GM12878 (cell line): ENCODE measurements around the gene LIG3. TPM values are rescaled to one million over a fixed set of nuclear protein-coding genes. Genes with fewer than 3 reads are reported as not detected.

Source experiments
- ATAC-seq: fragments of 200-7000 bp; cut with Tn5 transposase; 3 replicates; pipeline ENCODE4 v1.9.1; 2020; ENCODE audit warnings: mild to moderate bottlenecking, moderate library complexity
- BruUV-seq: library from RNA; stranded (reverse); fragments of 400-500 nt; replicated peaks from 2 replicates; lab custom pipeline; 2021; lab: Mats Ljungman, UMichigan
- CTCF ChIA-PET: fragments of 300-600 bp; sonication (Branson Sonifier 250); formaldehyde crosslinking; extraction: SDS; loops from one replicate; lab custom pipeline; 2021; ENCODE audit warnings: inconsistent platforms; lab: Yijun Ruan, JAX
- POLR2A ChIA-PET: fragments of 350-600 bp; formaldehyde crosslinking; extraction: SDS; loops from one replicate; lab custom pipeline; 2021; ENCODE audit warnings: inconsistent platforms; lab: Charles Lee
- RAD21 ChIA-PET: fragments of 300-600 bp; sonication (Branson Sonifier 250); formaldehyde crosslinking; loops from one replicate; lab custom pipeline; 2023; ENCODE audit warnings: antibody characterized with exemption; ENCODE audit not compliant: unreplicated experiment; lab: Charles Lee
- SMC1A ChIA-PET: fragments of 300-600 bp; sonication (Branson Sonifier 250); formaldehyde crosslinking; loops from one replicate; lab custom pipeline; 2023; ENCODE audit not compliant: unreplicated experiment, uncharacterized antibody; lab: Charles Lee
- DNase-seq: peaks from one replicate; pipeline ENCODE4 v3.0.0-alpha.2; 2011; ENCODE audit warnings: low read depth, low spot score
- FAIRE-seq: peaks from 3 replicates; lab custom pipeline; 2011; peaks lifted over from hg19 to GRCh38; lab: Jason Lieb, UNC
- H2AFZ ChIP-seq: 2 replicates; pipeline ENCODE4 v1.6.0; 2011; ENCODE audit warnings: low read depth, low read length, control low read depth; ENCODE audit not compliant: control insufficient read depth
- H3K27ac ChIP-seq: 2 replicates; pipeline ENCODE4 v1.5.1; 2011; ENCODE audit warnings: control low read depth; ENCODE audit not compliant: control insufficient read depth, insufficient read depth
- H3K27me3 ChIP-seq, 2 experiments: replicated peaks in 1 of 2; 2 replicates each; pipeline versions ENCODE4 v1.6.0 to v1.6.1; 2011; ENCODE audit warnings: low read length in 1 of 2; ENCODE audit not compliant: control insufficient read depth in 2 of 2, insufficient read depth in 2 of 2
- H3K36me3 ChIP-seq, 2 experiments: 2 replicates each; pipeline ENCODE4 v1.5.1; 2011; ENCODE audit warnings: low read length in 1 of 2; ENCODE audit not compliant: control insufficient read depth in 2 of 2, insufficient read depth in 2 of 2
- H3K4me1 ChIP-seq: 2 replicates; pipeline ENCODE4 v1.6.1; 2011; ENCODE audit warnings: mild to moderate bottlenecking, low read length, moderate library complexity, mixed read lengths; ENCODE audit not compliant: control insufficient read depth, insufficient read depth
- H3K4me2 ChIP-seq: 2 replicates; pipeline ENCODE4 v1.6.0; 2011; ENCODE audit warnings: control low read depth; ENCODE audit not compliant: control insufficient read depth, insufficient read depth
- H3K4me3 ChIP-seq: fragments of 200-600 bp; sonication (generic); 2 replicates; pipeline ENCODE4 v1.5.1; 2016
- H3K79me2 ChIP-seq: 2 replicates; pipeline ENCODE4 v1.6.0; 2011; ENCODE audit warnings: low read length; ENCODE audit not compliant: control insufficient read depth, insufficient read depth
- H3K9ac ChIP-seq: 2 replicates; pipeline ENCODE4 v1.8.0; 2011; ENCODE audit warnings: low read length, control low read depth, mixed read lengths; ENCODE audit not compliant: control insufficient read depth, insufficient read depth
- H3K9me3 ChIP-seq: replicated peaks from 3 replicates; pipeline ENCODE4 v1.5.1; 2011; ENCODE audit warnings: mild to moderate bottlenecking, low read length; ENCODE audit not compliant: control insufficient read depth, insufficient read depth
- H4K20me1 ChIP-seq: 2 replicates; pipeline ENCODE4 v1.6.0; 2011; ENCODE audit not compliant: control insufficient read depth, insufficient read depth
- E4F1 ChIP-seq: fragments of 450-650 bp; IDR thresholded peaks from 2 replicates; pipeline ENCODE4 v1.6.1; 2018; ENCODE audit warnings: borderline replicate concordance, mild to moderate bottlenecking; ENCODE audit not compliant: partially characterized antibody
- EP300 ChIP-seq, 2 experiments: fragments of 150-350 bp in 1 of 2; IDR thresholded peaks; 2 replicates each; pipeline ENCODE4 v1.6.1; 2011 to 2012; ENCODE audit warnings: low read depth in 2 of 2, low read length in 2 of 2, borderline replicate concordance in 1 of 2, improper control_type of control experiment in 1 of 2, inconsistent platforms in 1 of 2; ENCODE audit not compliant: control insufficient read depth in 1 of 2
- POLR2A ChIP-seq: IDR thresholded peaks from 2 replicates; pipeline ENCODE4 v1.6.1; 2011; ENCODE audit warnings: low read depth, mild to moderate bottlenecking, low read length
- RAD21 ChIP-seq: IDR thresholded peaks from 2 replicates; pipeline ENCODE4 v1.6.1; 2011; ENCODE audit warnings: mild to moderate bottlenecking, low read depth, low read length, moderate library complexity; ENCODE audit not compliant: insufficient read depth
- ZNF687 ChIP-seq: fragments of 450-650 bp; IDR thresholded peaks from 2 replicates; pipeline ENCODE4 v1.6.1; 2017; ENCODE audit warnings: mild to moderate bottlenecking, moderate library complexity
- WGBS: methylation state at CpG from one replicate; pipeline ENCODE4 v1.1.6; 2016; ENCODE audit warnings: low lambda C conversion rate; ENCODE audit not compliant: insufficient replicate concordance, insufficient coverage; ENCODE audit errors: missing lambda C conversion rate; 5-methylcytosine and 5-hydroxymethylcytosine counted together
- in situ Hi-C: fragments of 300-500 bp; cut with MboI; formaldehyde crosslinking; loops from 9 replicates; pipeline ENCODE4 v1.14.3; 2018; ENCODE audit warnings: mixed read lengths
- intact Hi-C: fragments of 100-400 bp; cut with micrococcal nuclease; formaldehyde crosslinking; loops from one replicate; pipeline ENCODE4 v1.14.2; 2022; ENCODE audit not compliant: unreplicated experiment
- polyA plus RNA-seq, 11 experiments: library from polyadenylated mRNA; depleted of rRNA in 4 of 11; unstranded in 6 of 11; stranded (reverse) in 5 of 11; fragments of >200 nt; fragmentation: Nextera tagmentation in 4 of 11; fragmentation: Illumina TruSeq in 1 of 11; extraction: Ambion mirVana in 4 of 11; extraction: Trizol in 1 of 11; gene quantifications; 1 replicate in 1 of 11; 2 replicates in 10 of 11; pipeline versions ENCODE4 v1.2.1 to v1.2.3, GENCODE V29; 2011 to 2016; ENCODE audit warnings: inconsistent platforms in 2 of 11, missing spikeins in 2 of 11, low read depth in 1 of 11
- total RNA-seq, 4 experiments: library from RNA; depleted of rRNA in 3 of 4; stranded (reverse); fragments of >200 nt in 3 of 4; fragmentation: Illumina TruSeq in 1 of 4; extraction: Trizol in 1 of 4; gene quantifications; 2 replicates each; pipeline versions ENCODE4 v1.2.1 to v1.2.3, GENCODE V29; 2013 to 2021

Gene LIG3
- total and polyA plus RNA-seq, 10 of the 15 experiments (the other 5 are each of a cell fraction or from before 2014, with no cell fraction given) = 6.5 to 45.4 (median 31.0) TPM

- TF ChIP-seq EP300 (IDR thresholded peaks at IDR 0.05; ENCODE audit: borderline replicate concordance in 1 of 2, control insufficient read depth in 1 of 2, low read depth in 2 of 2, low read length in 2 of 2) (no peak), ZNF687 (no peak)
- TF ChIP-seq, all 136 proteins: peak for 0
These were observed 29.8 kb downstream of the LIG3 start (continued) for GRCh38 chr17:35010093-35010492.

GRCh38 chr17:35011671-35012216, 31.4 kb downstream of the LIG3 start:
- Histone ChIP-seq H3K9ac (no peak overlapping the region), H3K36me3 (peaks cover 20 to 51% of the 10 kb centered on the region in 2 experiments), H3K27ac (no peak overlapping the region), H2AFZ (no peak overlapping the region), H3K4me3 (no peak overlapping the region), H3K79me2 (no peaks in the 10 kb centered on the region), H4K20me1 (no peaks in the 10 kb centered on the region), H3K9me3 (no peaks in the 10 kb centered on the region), H3K27me3 (no peaks in the 10 kb centered on the region), H3K4me2 (no peak overlapping the region), H3K4me1 (no peaks in the 10 kb centered on the region)
- ATAC-seq = no peak
- in situ Hi-C loops = no loop called here
- no peak for DNase-seq
- ChIA-PET CTCF (interaction anchor here (1.1 to 1.6 kb wide), 3 partner anchors 29 to 78 kb away, joined by 4 to 6 read pairs (median 4); partner anchors contain the start of gene RFFL), RAD21 (no interaction called here), SMC1A (interaction anchor here (2.9 kb wide), 1 partner anchor 52 kb away, joined by 10 read pairs; the partner anchor contains the start of gene RFFL), POLR2A (no interaction called here)
- intact Hi-C loops = no loop called here
- FAIRE-seq = no peak
- BruUV-seq = TSS peak; percentile 35
- no peak for TF ChIP-seq RAD21
- TF ChIP-seq POLR2A = peak; percentile 31; the same call in 1 of the 2 replicates
- no peak for TF ChIP-seq E4F1
- 97% methylated on average over 5 of the region's 5 CpGs for WGBS
